Measurements from ENCODE around the gene GDPGP1. TPM values are rescaled to one million over a fixed set of nuclear protein-coding genes. Genes with fewer than 3 reads are reported as not detected.
"Not testable (repeated sequence)": the region's sequence is repeated elsewhere in the genome, so short reads cannot be mapped to it uniquely, and the experiment has no call there.

GDPGP1 gene
- total and polyA plus RNA-seq, 2 of the 4 experiments (the other 2 are of a cell fraction), result 2.3 to 4.1 TPM

DNA sequence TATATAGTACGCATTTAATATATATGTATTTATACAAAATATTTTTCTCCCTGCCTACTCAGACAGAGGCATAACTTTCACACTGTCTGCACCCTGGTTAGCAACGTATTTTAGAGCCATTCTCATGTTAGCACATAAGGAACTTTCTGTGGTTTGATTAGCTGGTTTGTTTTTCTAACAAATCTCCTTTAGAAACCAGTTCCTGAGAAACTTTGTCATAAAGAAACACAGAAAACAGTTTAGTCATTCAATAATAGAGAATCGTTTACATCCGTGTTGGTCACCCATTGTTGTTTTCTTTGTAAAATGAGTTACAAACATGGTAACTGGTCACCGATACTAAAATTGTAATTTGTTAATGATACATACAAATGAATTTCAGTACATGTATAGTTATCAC, 25.5 kb downstream of the GDPGP1 start:
- peak; percentile 10 for DNase-seq
- no peak overlapping the region for H3K23ac ChIP-seq (ENCODE audit: low read depth, low read length)
- no peak overlapping the region for H3K4me2 ChIP-seq (ENCODE audit: low read depth, low read length)
- H3K4me1 ChIP-seq (ENCODE audit: control insufficient read depth, insufficient read depth, low read length), result peaks cover under 1% of the 10 kb centered on the region
- H3K56ac ChIP-seq (ENCODE audit: extremely low read depth, insufficient read depth, low read length), result no peak overlapping the region
- H4K8ac ChIP-seq (ENCODE audit: low read depth in 2 of 2, low read length in 2 of 2), result no peak overlapping the region
- no peak overlapping the region for H3K9ac ChIP-seq (ENCODE audit: low read depth, low read length)
- peaks cover 13% of the 10 kb centered on the region for H3K27me3 ChIP-seq (ENCODE audit: control insufficient read depth, insufficient read depth, low read length)
- no peaks in the 10 kb centered on the region for H4K20me1 ChIP-seq (ENCODE audit: insufficient read depth, low read length)
- no peak overlapping the region for H2BK20ac ChIP-seq (ENCODE audit: low read depth, low read length)
- H4K5ac ChIP-seq (ENCODE audit: low read depth, low read length), result no peak overlapping the region
- intact Hi-C loops (cut with micrococcal nuclease) (no loop called here), in situ Hi-C loops (cut with MboI; ENCODE audit: low sequenced_read_pairs) (no loop called here), dilution Hi-C loops (cut with HindIII; ENCODE audit: low sequenced_read_pairs, unreplicated experiment) (no loop called here)
- no peak overlapping the region for H2BK5ac ChIP-seq (ENCODE audit: low read depth, low read length, poor library complexity, severe bottlenecking)
- BruUV-seq (replicated peaks), result no TSS peak
- no peak for ATAC-seq (ENCODE audit: low read depth)
- WGBS, 2 experiments (ENCODE audit: extremely low coverage in 2 of 2, insufficient read length in 1 of 2), result no CpG with 5 or more reads among the region's 5 CpGs
- no peak overlapping the region for H3K27ac ChIP-seq (ENCODE audit: insufficient read depth, low read length)
- ChIA-PET POLR2A (ENCODE audit: unreplicated experiment) (no interaction called here), CTCF (no interaction called here)
- no peak overlapping the region for H3K18ac ChIP-seq (ENCODE audit: low read depth, low read length)
- H3K4me3 ChIP-seq (ENCODE audit: insufficient read depth, low read depth, low read length), result no peak overlapping the region
- peaks cover 2 to 5% of the 10 kb centered on the region in 2 experiments for H3K79me1 ChIP-seq (ENCODE audit: low read depth in 1 of 2, low read length in 2 of 2)
- H3K36me3 ChIP-seq (ENCODE audit: control insufficient read depth, insufficient read depth, low read length), result no peaks in the 10 kb centered on the region
- H2AK5ac ChIP-seq (ENCODE audit: low read depth, low read length), result no peak overlapping the region
- TF ChIP-seq RCOR1 (IDR thresholded peaks at IDR 0.05; ENCODE audit: insufficient replicate concordance, low read length) (no peak), RFX5 (IDR thresholded peaks at IDR 0.05; ENCODE audit: low read depth, low read length) (peak; percentile 15; the same call in 1 of the 2 replicates), BHLHE40 (IDR thresholded peaks at IDR 0.05; ENCODE audit: low read depth, low read length) (no peak), POLR2A (IDR thresholded peaks at IDR 0.05; ENCODE audit: low read depth, low read length) (no peak)
- no peaks in the 10 kb centered on the region for H3K9me3 ChIP-seq (ENCODE audit: control insufficient read depth, insufficient read depth, low read length)
- H4K91ac ChIP-seq (ENCODE audit: insufficient read depth, low read depth, low read length), result no peak overlapping the region
- peaks cover 5% of the 10 kb centered on the region for H3K9me1 ChIP-seq (ENCODE audit: insufficient read depth, low read length)
- H3K4ac ChIP-seq (ENCODE audit: low read depth, low read length), result no peak overlapping the region
- no peak overlapping the region for H2BK15ac ChIP-seq (ENCODE audit: low read depth, low read length)
- no peak overlapping the region for H2AFZ ChIP-seq (replicated peaks; ENCODE audit: low read length, poor library complexity)
- H3K14ac ChIP-seq (replicated peaks; ENCODE audit: low read depth, low read length), result no peak overlapping the region
- no peak overlapping the region for H2BK120ac ChIP-seq (ENCODE audit: low read depth, low read length)
- no peak overlapping the region for H2AK9ac ChIP-seq (replicated peaks; ENCODE audit: low read depth, low read length, poor library complexity)

DNA sequence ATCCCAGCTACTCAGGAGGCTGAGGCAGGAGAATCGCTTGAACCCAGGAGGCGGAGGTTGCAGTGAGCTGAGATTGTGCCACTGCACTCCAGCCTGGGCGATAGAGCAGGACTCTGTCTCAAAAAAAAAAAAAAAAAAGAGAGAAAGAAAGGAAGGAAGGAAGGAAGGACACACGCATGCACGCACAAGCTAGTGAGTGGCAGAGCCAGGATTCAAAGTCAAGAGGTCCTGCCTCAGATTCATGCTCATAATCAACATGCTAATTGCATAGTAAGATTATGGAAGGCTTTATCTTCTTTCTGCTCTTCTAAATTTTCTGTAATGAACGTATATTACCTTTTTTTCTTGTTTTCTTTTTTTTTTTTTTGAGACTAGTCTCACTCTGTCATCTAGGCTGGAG, 26.7 kb downstream of the GDPGP1 start:
- H3K4me2 ChIP-seq (ENCODE audit: low read depth, low read length); H3K18ac ChIP-seq (ENCODE audit: low read depth, low read length); intact Hi-C loops (cut with micrococcal nuclease); H3K27me3 ChIP-seq (ENCODE audit: control insufficient read depth, insufficient read depth, low read length); H4K91ac ChIP-seq (ENCODE audit: insufficient read depth, low read depth, low read length); H3K4ac ChIP-seq (ENCODE audit: low read depth, low read length); H3K9me3 ChIP-seq (ENCODE audit: control insufficient read depth, insufficient read depth, low read length); H4K8ac ChIP-seq (ENCODE audit: low read depth in 2 of 2, low read length in 2 of 2); BruUV-seq (replicated peaks); H2AK5ac ChIP-seq (ENCODE audit: low read depth, low read length); H3K23ac ChIP-seq (ENCODE audit: low read depth, low read length); H4K5ac ChIP-seq (ENCODE audit: low read depth, low read length); H3K4me1 ChIP-seq (ENCODE audit: control insufficient read depth, insufficient read depth, low read length); in situ Hi-C loops (cut with MboI; ENCODE audit: low sequenced_read_pairs); CTCF ChIA-PET; H2BK5ac ChIP-seq (ENCODE audit: low read depth, low read length, poor library complexity, severe bottlenecking); H3K4me3 ChIP-seq (ENCODE audit: insufficient read depth, low read depth, low read length); H3K36me3 ChIP-seq (ENCODE audit: control insufficient read depth, insufficient read depth, low read length); H2BK120ac ChIP-seq (ENCODE audit: low read depth, low read length); H3K9me1 ChIP-seq (ENCODE audit: insufficient read depth, low read length); H2AFZ ChIP-seq (replicated peaks; ENCODE audit: low read length, poor library complexity); H3K9ac ChIP-seq (ENCODE audit: low read depth, low read length); H4K20me1 ChIP-seq (ENCODE audit: insufficient read depth, low read length); POLR2A ChIA-PET (ENCODE audit: unreplicated experiment); H2AK9ac ChIP-seq (replicated peaks; ENCODE audit: low read depth, low read length, poor library complexity); H2BK15ac ChIP-seq (ENCODE audit: low read depth, low read length); H3K27ac ChIP-seq (ENCODE audit: insufficient read depth, low read length); H3K14ac ChIP-seq (replicated peaks; ENCODE audit: low read depth, low read length); H3K56ac ChIP-seq (ENCODE audit: extremely low read depth, insufficient read depth, low read length); H2BK20ac ChIP-seq (ENCODE audit: low read depth, low read length); ATAC-seq (ENCODE audit: low read depth); DNase-seq; dilution Hi-C loops (cut with HindIII; ENCODE audit: low sequenced_read_pairs, unreplicated experiment): not testable (repeated sequence)
- no CpG with 5 or more reads among the region's 6 CpGs for WGBS, 2 experiments (ENCODE audit: extremely low coverage in 2 of 2, insufficient read length in 1 of 2)
- H3K79me1 ChIP-seq (ENCODE audit: low read depth in 1 of 2, low read length in 2 of 2), result peaks cover 6 to 13% of the 10 kb centered on the region in 2 experiments
